WTC11 (cell line): ENCODE data around the gene DNAJC5G. TPM values are rescaled to one million over a fixed set of nuclear protein-coding genes. Genes with fewer than 3 reads are reported as not detected.

ENCODE experiments used
- ATAC-seq: fragments of 200-7000 bp; cut with Tn5 transposase; 2 replicates; pipeline ENCODE4 v1.10.0; 2021; ENCODE audit warnings: mild to moderate bottlenecking, moderate library complexity
- CTCF ChIA-PET: fragments of 300-600 bp; sonication (Branson Sonifier 250); formaldehyde crosslinking; loops from one replicate; lab custom pipeline; 2021; ENCODE audit warnings: antibody characterized with exemption; lab: Charles Lee
- POLR2A ChIA-PET: fragments of 350-600 bp; sonication (Branson Sonifier 250); formaldehyde crosslinking; loops from one replicate; lab custom pipeline; 2021; ENCODE audit warnings: antibody characterized with exemption; lab: Charles Lee
- DNase-seq: peaks from one replicate; pipeline ENCODE4 v3.0.0; 2021; ENCODE audit warnings: low spot score
- H3K27ac Mint-ChIP-seq: 2 replicates; pipeline ENCODE4 v1.8.0; 2021; ENCODE audit warnings: mixed read lengths
- H3K27me3 Mint-ChIP-seq: 2 replicates; pipeline ENCODE4 v1.8.0; 2021; ENCODE audit warnings: low read depth, mild to moderate bottlenecking, moderate library complexity, mixed read lengths
- H3K36me3 Mint-ChIP-seq: 2 replicates; pipeline ENCODE4 v1.8.0; 2021; ENCODE audit warnings: mixed read lengths
- H3K4me1 Mint-ChIP-seq: 2 replicates; pipeline ENCODE4 v1.8.0; 2022; ENCODE audit warnings: mixed read lengths
- H3K4me3 Mint-ChIP-seq: 2 replicates; pipeline ENCODE4 v1.8.0; 2021; ENCODE audit warnings: mild to moderate bottlenecking, moderate library complexity, mixed read lengths
- H3K9me3 Mint-ChIP-seq: 2 replicates; pipeline ENCODE4 v1.8.0; 2021; ENCODE audit warnings: mixed read lengths
- CBFB ChIP-seq: sonication (generic); formaldehyde crosslinking; IDR thresholded peaks from 2 replicates; pipeline ENCODE4 v1.8.1; 2022; ENCODE audit warnings: mild to moderate bottlenecking, low read depth, missing genetic modification reagents
- CREM ChIP-seq: sonication (generic); formaldehyde crosslinking; IDR thresholded peaks from 2 replicates; pipeline ENCODE4 v1.8.1; 2022; ENCODE audit warnings: mild to moderate bottlenecking, missing genetic modification reagents, moderate library complexity
- GTF2I ChIP-seq: fragments of 250-450 bp; sonication (Bioruptor Pico); conservative IDR thresholded peaks from 2 replicates; pipeline ENCODE4 v1.4.0; 2021; ENCODE audit warnings: mild to moderate bottlenecking
- IRF2 ChIP-seq: sonication (generic); formaldehyde crosslinking; IDR thresholded peaks from 2 replicates; pipeline ENCODE4 v1.8.0; 2022; ENCODE audit warnings: low read depth, missing genetic modification reagents, borderline replicate concordance
- JAZF1 ChIP-seq: fragments of 250-450 bp; sonication (Bioruptor Pico); IDR thresholded peaks from 2 replicates; pipeline ENCODE4 v1.9.0; 2021; ENCODE audit warnings: moderate library complexity, mild to moderate bottlenecking, inconsistent platforms
- NR1H2 ChIP-seq: sonication (generic); formaldehyde crosslinking; IDR thresholded peaks from 2 replicates; pipeline ENCODE4 v1.9.0; 2021; ENCODE audit warnings: mild to moderate bottlenecking, moderate library complexity, missing genetic modification reagents
- OVOL2 ChIP-seq: fragments of 250-450 bp; sonication (Bioruptor Pico); IDR thresholded peaks from 2 replicates; pipeline ENCODE4 v1.9.0; 2021; ENCODE audit warnings: mild to moderate bottlenecking, borderline replicate concordance
- RORB ChIP-seq: fragments of 250-450 bp; sonication (Bioruptor Pico); IDR thresholded peaks from 2 replicates; pipeline ENCODE4 v1.9.0; 2021; ENCODE audit warnings: mild to moderate bottlenecking
- ZNF671 ChIP-seq: fragments of 250-450 bp; sonication (Bioruptor Pico); IDR thresholded peaks from 2 replicates; pipeline ENCODE4 v1.8.0; 2021; ENCODE audit warnings: mild to moderate bottlenecking
- total RNA-seq: library from RNA; stranded (reverse); gene quantifications from 3 replicates; pipeline ENCODE4 v1.2.3, GENCODE V29; 2021
- TF ChIP-seq, protein P1 (sequence below): fragments of 250-450 bp; sonication (Bioruptor Pico); conservative IDR thresholded peaks from 2 replicates; pipeline ENCODE4 v1.9.0; 2021; ENCODE audit warnings: mild to moderate bottlenecking
- TF ChIP-seq, protein P2 (sequence below): fragments of 250-450 bp; sonication (Bioruptor Pico); IDR thresholded peaks from 2 replicates; pipeline ENCODE4 v1.9.0; 2021; ENCODE audit warnings: mild to moderate bottlenecking
- TF ChIP-seq, protein P3 (sequence below): sonication (generic); formaldehyde crosslinking; IDR thresholded peaks from 2 replicates; pipeline ENCODE4 v1.8.1; 2023; ENCODE audit warnings: mild to moderate bottlenecking, missing genetic modification reagents, moderate library complexity
- TF ChIP-seq, protein P4 (sequence below): sonication (generic); formaldehyde crosslinking; IDR thresholded peaks from 2 replicates; pipeline ENCODE4 v1.8.1; 2023; ENCODE audit warnings: mild to moderate bottlenecking, missing genetic modification reagents
- TF ChIP-seq, protein P5 (sequence below): fragments of 200-600 bp; IDR thresholded peaks from 2 replicates; pipeline ENCODE4 v1.8.0; 2022; ENCODE audit warnings: antibody characterized with exemption
- TF ChIP-seq, protein P6 (sequence below): sonication (generic); formaldehyde crosslinking; IDR thresholded peaks from 2 replicates; pipeline ENCODE4 v1.8.0; 2023; ENCODE audit warnings: missing genetic modification reagents
- TF ChIP-seq, protein P7 (sequence below): sonication (generic); formaldehyde crosslinking; IDR thresholded peaks from 2 replicates; pipeline ENCODE4 v1.8.0; 2022; ENCODE audit warnings: mild to moderate bottlenecking, missing genetic modification reagents

The DNAJC5G gene
- total RNA-seq, 1 experiment from 2014 or later: 0.44 TPM

DNA sequence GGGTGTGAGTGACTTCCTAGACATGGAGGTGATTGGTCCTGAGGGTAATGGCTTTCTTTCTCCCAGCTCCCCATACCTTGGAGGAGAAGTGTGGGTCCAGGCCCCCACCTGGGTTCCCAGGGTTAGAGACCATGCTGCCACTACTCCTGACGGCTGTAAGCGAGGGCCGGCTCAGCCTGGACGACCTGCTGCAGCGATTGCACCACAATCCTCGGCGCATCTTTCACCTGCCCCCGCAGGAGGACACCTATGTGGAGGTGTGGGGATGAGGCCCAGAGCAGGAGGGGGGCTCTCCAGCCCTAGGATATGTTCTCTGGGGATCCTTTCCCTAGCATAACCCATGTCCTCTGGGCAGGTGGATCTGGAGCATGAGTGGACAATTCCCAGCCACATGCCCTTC is 36.3 kb upstream of the DNAJC5G start:
- no peak overlapping the region for H3K27ac Mint-ChIP-seq
- H3K9me3 Mint-ChIP-seq: no peaks in the 10 kb centered on the region
- no peaks in the 10 kb centered on the region for H3K4me1 Mint-ChIP-seq
- ChIA-PET POLR2A (no interaction called here), CTCF (no interaction called here)
- TF ChIP-seq, protein P1, sequence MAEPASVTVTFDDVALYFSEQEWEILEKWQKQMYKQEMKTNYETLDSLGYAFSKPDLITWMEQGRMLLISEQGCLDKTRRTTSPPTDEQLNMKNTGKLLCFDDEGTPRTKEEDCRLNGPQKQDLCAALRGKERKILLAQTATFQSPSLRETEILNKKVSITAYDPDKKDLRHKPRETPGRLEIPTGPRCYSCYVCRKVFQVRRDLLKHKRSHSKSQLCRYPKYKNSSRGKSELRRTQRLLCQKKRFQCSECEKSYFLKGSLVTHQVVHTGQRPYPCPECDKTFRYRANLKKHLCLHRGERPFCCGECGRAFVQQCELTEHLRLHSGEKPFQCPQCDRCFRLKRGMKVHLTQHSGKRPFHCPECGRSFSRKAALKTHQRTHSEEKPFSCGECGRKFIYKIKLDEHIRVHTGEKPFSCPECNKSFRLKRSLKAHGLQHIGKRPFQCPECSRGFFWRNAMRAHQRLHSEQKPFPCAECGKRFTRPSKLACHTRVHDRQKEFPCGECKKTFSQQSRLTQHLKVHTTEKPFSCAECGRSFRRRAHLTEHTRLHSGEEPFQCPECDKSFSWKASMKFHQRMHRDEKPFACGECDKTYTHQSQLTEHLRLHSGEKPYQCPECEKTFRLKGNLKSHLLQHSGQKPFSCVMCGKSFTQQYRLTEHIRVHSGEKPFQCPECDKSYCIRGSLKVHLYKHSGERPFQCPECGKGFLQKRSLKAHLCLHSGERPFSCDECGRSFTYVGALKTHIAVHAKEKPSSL (CRISPR knock-in tag): no peak
- no peak for ATAC-seq
- no peak for DNase-seq
- H3K36me3 Mint-ChIP-seq: peaks cover 96% of the 10 kb centered on the region
- no peaks in the 10 kb centered on the region for H3K27me3 Mint-ChIP-seq
- H3K4me3 Mint-ChIP-seq: no peak overlapping the region

DNA sequence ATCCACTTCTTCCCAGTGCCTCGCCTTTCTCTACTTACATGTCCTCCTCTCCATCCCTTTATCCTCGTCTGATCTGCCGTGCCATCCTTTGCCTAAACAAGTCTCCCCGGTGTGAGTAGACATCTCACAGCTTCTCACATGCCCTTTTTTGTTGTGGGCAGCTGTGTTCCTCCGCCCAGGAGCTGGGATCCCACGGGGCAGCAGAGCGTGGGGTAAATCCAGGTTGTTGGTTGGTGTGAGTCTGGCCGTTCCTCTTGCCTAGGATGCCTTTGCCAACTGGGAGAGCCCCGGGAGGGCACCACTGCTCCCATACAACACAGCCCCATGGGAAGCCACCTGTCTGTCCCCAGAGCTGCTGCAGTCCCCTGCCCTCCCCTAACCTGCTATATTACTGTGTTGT is 34.8 kb upstream of the DNAJC5G start:
- DNase-seq (no peak), ATAC-seq (no peak)
- ChIA-PET CTCF (interaction anchor here (1.5 kb wide), 1 partner anchor 39 kb away, joined by 4 read pairs; no protein-coding TSS in a partner anchor), POLR2A (no interaction called here)
- Mint-ChIP-seq H3K27ac (no peak overlapping the region), H3K4me1 (no peaks in the 10 kb centered on the region), H3K4me3 (no peak overlapping the region), H3K9me3 (no peaks in the 10 kb centered on the region), H3K36me3 (peaks cover 87% of the 10 kb centered on the region), H3K27me3 (no peaks in the 10 kb centered on the region)
- TF ChIP-seq ZNF671: no peak
- TF ChIP-seq, protein P2, sequence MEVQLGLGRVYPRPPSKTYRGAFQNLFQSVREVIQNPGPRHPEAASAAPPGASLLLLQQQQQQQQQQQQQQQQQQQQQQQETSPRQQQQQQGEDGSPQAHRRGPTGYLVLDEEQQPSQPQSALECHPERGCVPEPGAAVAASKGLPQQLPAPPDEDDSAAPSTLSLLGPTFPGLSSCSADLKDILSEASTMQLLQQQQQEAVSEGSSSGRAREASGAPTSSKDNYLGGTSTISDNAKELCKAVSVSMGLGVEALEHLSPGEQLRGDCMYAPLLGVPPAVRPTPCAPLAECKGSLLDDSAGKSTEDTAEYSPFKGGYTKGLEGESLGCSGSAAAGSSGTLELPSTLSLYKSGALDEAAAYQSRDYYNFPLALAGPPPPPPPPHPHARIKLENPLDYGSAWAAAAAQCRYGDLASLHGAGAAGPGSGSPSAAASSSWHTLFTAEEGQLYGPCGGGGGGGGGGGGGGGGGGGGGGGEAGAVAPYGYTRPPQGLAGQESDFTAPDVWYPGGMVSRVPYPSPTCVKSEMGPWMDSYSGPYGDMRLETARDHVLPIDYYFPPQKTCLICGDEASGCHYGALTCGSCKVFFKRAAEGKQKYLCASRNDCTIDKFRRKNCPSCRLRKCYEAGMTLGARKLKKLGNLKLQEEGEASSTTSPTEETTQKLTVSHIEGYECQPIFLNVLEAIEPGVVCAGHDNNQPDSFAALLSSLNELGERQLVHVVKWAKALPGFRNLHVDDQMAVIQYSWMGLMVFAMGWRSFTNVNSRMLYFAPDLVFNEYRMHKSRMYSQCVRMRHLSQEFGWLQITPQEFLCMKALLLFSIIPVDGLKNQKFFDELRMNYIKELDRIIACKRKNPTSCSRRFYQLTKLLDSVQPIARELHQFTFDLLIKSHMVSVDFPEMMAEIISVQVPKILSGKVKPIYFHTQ: no peak
- TF ChIP-seq, protein P3, sequence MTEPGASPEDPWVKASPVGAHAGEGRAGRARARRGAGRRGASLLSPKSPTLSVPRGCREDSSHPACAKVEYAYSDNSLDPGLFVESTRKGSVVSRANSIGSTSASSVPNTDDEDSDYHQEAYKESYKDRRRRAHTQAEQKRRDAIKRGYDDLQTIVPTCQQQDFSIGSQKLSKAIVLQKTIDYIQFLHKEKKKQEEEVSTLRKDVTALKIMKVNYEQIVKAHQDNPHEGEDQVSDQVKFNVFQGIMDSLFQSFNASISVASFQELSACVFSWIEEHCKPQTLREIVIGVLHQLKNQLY (CRISPR knock-in tag): no peak
- no peak for TF ChIP-seq GTF2I (CRISPR knock-in tag)
- TF ChIP-seq, protein P4, sequence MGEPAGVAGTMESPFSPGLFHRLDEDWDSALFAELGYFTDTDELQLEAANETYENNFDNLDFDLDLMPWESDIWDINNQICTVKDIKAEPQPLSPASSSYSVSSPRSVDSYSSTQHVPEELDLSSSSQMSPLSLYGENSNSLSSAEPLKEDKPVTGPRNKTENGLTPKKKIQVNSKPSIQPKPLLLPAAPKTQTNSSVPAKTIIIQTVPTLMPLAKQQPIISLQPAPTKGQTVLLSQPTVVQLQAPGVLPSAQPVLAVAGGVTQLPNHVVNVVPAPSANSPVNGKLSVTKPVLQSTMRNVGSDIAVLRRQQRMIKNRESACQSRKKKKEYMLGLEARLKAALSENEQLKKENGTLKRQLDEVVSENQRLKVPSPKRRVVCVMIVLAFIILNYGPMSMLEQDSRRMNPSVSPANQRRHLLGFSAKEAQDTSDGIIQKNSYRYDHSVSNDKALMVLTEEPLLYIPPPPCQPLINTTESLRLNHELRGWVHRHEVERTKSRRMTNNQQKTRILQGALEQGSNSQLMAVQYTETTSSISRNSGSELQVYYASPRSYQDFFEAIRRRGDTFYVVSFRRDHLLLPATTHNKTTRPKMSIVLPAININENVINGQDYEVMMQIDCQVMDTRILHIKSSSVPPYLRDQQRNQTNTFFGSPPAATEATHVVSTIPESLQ: no peak

DNA sequence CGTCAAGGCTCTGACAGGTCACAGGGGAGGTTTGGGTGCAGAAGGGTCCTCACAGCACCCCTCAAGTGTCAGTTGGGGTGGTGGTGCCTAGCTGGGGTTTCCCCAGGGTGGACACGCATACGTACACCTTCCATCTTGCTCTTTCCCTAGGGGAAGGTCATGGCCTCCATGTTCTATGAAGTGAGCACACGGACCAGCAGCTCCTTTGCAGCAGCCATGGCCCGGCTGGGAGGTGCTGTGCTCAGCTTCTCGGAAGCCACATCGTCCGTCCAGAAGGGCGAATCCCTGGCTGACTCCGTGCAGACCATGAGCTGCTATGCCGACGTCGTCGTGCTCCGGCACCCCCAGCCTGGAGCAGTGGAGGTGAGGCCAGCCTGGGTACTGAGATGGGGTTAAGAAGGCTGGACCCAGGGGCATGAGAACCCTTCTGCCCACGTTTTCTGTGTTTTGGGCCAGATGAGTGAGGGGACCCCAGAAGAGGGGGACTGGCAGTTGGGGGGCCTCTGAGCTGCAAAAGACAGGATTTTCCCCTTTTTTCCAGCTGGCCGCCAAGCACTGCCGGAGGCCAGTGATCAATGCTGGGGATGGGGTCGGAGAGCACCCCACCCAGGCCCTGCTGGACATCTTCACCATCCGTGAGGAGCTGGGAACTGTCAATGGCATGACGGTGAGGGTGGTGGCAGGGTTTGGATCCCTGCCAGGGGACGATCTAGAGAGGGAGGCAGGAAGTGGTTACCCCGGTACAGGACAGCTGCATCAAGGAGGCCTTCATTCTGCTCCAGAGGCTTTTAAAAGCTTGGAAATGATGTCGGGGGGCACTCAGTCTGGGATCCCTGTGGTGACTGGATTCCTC is 33.2 kb upstream of the DNAJC5G start:
- Mint-ChIP-seq H3K27ac (no peak overlapping the region), H3K27me3 (no peaks in the 10 kb centered on the region), H3K9me3 (no peaks in the 10 kb centered on the region), H3K4me1 (no peaks in the 10 kb centered on the region), H3K4me3 (no peak overlapping the region), H3K36me3 (peaks cover 72% of the 10 kb centered on the region)
- POLR2A ChIA-PET: no interaction called here
- no peak for ATAC-seq
- DNase-seq: no peak
- CTCF ChIA-PET: interaction anchor here (1.2 to 1.5 kb wide), 3 partner anchors 11 to 59 kb away, joined by 3 to 4 read pairs (median 4); no protein-coding TSS in a partner anchor
- TF ChIP-seq CREM (CRISPR knock-in tag) (no peak), GTF2I (CRISPR knock-in tag) (no peak), RORB (no peak), OVOL2 (no peak), JAZF1 (CRISPR knock-in tag) (no peak), CBFB (no peak), IRF2 (no peak), NR1H2 (CRISPR knock-in tag) (no peak)
- TF ChIP-seq, protein P5, sequence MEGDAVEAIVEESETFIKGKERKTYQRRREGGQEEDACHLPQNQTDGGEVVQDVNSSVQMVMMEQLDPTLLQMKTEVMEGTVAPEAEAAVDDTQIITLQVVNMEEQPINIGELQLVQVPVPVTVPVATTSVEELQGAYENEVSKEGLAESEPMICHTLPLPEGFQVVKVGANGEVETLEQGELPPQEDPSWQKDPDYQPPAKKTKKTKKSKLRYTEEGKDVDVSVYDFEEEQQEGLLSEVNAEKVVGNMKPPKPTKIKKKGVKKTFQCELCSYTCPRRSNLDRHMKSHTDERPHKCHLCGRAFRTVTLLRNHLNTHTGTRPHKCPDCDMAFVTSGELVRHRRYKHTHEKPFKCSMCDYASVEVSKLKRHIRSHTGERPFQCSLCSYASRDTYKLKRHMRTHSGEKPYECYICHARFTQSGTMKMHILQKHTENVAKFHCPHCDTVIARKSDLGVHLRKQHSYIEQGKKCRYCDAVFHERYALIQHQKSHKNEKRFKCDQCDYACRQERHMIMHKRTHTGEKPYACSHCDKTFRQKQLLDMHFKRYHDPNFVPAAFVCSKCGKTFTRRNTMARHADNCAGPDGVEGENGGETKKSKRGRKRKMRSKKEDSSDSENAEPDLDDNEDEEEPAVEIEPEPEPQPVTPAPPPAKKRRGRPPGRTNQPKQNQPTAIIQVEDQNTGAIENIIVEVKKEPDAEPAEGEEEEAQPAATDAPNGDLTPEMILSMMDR: no peak
- TF ChIP-seq, protein P6, sequence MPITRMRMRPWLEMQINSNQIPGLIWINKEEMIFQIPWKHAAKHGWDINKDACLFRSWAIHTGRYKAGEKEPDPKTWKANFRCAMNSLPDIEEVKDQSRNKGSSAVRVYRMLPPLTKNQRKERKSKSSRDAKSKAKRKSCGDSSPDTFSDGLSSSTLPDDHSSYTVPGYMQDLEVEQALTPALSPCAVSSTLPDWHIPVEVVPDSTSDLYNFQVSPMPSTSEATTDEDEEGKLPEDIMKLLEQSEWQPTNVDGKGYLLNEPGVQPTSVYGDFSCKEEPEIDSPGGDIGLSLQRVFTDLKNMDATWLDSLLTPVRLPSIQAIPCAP (CRISPR knock-in tag): no peak
- TF ChIP-seq, protein P7, sequence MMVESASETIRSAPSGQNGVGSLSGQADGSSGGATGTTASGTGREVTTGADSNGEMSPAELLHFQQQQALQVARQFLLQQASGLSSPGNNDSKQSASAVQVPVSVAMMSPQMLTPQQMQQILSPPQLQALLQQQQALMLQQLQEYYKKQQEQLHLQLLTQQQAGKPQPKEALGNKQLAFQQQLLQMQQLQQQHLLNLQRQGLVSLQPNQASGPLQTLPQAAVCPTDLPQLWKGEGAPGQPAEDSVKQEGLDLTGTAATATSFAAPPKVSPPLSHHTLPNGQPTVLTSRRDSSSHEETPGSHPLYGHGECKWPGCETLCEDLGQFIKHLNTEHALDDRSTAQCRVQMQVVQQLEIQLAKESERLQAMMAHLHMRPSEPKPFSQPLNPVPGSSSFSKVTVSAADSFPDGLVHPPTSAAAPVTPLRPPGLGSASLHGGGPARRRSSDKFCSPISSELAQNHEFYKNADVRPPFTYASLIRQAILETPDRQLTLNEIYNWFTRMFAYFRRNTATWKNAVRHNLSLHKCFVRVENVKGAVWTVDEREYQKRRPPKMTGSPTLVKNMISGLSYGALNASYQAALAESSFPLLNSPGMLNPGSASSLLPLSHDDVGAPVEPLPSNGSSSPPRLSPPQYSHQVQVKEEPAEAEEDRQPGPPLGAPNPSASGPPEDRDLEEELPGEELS (CRISPR knock-in tag): no peak
